GM04504 (cell line): Measurements from ENCODE around the gene MACF1.
"Not testable (repeated sequence)": the region's sequence is repeated elsewhere in the genome, so short reads cannot be mapped to it uniquely, and the experiment has no call there.

Source experiments
- DNase-seq: peaks from one replicate; pipeline ENCODE4 v3.0.0-alpha.2; 2012; ENCODE audit warnings: low read depth

Gene MACF1, protein sequence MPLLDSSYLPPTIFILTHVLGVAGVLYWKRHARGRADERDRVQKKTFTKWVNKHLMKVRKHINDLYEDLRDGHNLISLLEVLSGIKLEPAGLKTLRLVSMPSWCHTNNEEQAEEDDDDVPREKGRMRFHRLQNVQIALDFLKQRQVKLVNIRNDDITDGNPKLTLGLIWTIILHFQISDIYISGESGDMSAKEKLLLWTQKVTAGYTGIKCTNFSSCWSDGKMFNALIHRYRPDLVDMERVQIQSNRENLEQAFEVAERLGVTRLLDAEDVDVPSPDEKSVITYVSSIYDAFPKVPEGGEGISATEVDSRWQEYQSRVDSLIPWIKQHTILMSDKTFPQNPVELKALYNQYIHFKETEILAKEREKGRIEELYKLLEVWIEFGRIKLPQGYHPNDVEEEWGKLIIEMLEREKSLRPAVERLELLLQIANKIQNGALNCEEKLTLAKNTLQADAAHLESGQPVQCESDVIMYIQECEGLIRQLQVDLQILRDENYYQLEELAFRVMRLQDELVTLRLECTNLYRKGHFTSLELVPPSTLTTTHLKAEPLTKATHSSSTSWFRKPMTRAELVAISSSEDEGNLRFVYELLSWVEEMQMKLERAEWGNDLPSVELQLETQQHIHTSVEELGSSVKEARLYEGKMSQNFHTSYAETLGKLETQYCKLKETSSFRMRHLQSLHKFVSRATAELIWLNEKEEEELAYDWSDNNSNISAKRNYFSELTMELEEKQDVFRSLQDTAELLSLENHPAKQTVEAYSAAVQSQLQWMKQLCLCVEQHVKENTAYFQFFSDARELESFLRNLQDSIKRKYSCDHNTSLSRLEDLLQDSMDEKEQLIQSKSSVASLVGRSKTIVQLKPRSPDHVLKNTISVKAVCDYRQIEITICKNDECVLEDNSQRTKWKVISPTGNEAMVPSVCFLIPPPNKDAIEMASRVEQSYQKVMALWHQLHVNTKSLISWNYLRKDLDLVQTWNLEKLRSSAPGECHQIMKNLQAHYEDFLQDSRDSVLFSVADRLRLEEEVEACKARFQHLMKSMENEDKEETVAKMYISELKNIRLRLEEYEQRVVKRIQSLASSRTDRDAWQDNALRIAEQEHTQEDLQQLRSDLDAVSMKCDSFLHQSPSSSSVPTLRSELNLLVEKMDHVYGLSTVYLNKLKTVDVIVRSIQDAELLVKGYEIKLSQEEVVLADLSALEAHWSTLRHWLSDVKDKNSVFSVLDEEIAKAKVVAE (N-terminal part only)

DNA sequence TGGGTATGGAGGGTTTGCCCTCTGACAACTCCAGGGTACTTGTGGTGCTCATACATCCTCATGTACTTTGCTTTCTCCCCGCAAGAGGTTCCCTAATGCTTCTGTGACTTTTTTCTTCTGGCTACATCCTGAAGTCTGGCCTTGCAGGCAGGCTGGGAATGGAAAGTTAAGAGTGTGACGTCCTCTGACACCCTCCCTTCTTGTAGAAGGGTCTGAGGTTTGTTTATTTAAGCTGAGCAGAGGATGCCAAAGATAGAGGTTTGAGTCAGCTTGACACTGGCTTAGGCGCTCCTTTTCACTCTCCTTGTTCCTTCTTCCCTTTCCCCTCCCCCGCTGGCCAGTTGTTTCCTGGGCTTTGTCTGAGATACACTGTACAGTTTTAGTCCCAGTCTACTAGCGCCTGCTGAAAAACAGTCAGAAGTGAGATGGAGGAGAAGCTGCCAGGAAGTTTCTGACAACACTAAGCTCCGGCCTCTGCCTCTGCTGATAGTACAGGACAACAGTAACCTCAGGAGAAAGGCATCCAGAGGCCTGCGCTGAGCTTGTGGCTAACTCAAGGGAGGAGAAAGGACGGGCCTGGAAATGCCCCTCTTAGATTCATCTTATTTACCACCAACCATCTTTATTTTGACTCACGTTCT, at the start of gene MACF1:
MACF1 (plus strand) TSS at position 255 of the 641 bp plus-strand sequence; CDS start at position 583, 328 bp downstream.
- DNase-seq = peak; percentile 69

DNA sequence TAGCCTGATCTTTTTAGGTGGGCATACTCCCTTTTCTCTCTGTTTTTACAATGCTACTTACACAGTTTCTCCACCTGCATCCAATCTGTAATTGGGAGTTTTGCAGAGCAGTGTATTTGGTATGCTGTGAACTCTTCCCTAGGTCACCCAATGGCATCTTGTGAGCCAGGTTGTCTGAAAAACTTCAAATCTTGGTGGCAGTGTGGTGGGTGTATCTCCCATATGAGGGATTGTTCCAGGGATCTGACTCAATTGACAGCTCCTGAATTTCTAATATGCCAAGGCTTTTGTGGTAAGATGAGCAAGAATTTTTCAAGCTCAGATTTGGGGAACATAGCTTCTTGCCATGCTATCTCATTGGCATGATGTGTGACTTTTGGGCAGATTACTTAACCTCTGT, 47.2 kb upstream of the MACF1 start:
- no peak for DNase-seq

DNA sequence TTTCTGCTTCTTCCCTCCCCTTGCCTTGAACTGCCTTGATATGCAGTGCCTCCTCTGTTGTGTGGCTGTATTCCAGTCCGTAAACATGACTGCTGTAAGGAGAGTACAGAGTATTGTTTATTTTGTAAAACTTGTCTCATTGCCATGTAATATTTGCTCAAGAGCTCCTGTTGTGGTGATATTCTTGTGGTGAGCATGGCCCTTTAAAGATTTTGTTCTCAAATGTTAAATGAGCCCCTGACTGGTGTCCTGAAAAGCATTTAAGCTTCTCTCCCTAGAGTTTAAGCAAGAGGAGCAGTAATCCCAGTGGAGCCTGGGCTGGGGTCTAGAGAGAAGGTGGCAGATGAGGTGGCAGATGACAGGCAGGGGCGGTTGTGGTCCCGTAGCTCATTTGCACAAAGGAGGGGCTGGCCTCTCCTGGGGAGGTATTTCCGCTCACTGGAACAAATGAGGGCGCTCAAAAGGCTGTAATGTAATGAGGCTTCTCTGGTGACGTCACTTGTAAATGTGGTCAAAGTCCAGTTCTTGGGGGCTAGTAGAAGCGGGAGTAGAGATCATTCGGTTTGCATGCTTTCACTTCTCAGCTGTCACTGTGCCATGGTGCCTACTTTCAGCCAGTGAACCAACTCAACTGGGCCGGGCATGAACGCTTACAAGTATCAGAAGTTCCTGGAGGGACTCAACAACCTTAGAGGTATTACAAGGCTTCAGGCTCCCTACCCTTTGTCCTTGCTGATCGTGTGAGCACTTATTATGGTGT, 46.0 kb upstream of the MACF1 start:
- no peak for DNase-seq

DNA sequence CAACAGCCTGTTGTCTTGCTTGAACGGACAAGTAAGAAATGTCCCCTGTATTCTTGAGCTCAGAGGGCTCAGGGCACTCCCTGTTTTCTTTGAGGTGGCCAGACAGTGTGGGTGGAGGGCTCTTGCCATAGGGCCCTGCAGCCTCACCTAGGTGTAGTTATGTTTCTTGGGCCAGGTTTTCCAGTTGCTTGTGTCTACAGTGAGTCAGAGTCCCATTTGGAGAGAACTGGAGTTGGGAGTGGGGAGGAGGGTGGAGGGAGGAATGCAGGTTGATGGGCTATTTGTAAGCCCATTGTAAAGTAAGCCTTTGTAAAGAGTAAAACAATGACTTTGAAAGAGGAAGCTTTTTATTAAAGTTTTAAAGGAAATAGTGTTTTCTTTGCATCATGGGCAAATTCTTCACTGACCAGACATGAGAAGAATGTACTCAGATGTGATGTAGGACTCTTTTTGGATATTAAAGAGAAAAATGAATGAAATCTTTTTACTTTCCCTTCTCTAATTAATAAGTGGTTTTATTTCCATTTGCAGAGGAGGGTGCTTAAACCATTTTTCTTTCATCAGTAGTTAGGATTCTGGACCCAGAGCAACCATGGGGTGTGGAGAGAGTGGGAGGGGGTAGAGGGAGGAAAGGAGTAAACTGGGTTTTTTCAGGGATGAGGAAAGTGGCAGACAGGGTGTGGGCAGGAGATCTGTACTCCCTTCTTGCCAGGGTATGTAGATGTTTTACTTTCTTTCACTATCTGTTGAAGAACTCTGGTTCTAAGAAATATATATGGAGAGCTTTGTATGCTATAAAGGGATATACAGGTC, 45.1 kb upstream of the MACF1 start:
- no peak for DNase-seq

DNA sequence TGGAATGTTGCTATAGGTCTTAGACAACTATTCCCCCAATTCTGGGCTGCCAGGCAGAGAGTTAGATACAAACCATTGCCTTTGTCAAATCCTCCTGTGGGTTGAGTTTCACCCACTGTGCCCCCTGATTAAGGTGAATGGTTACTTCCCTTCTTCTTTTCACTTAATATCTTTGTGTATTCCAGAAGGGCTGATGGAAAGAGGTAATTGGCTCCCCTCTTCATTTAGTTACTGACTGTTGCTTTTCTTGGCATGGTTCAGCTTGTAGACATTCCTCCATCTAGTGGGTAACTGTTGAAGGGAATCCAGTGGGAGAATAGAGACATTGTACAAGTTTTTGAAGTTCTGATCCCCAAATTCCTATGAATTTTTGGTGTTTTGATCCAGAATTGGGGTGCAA, 43.8 kb upstream of the MACF1 start:
- DNase-seq = no peak

DNA sequence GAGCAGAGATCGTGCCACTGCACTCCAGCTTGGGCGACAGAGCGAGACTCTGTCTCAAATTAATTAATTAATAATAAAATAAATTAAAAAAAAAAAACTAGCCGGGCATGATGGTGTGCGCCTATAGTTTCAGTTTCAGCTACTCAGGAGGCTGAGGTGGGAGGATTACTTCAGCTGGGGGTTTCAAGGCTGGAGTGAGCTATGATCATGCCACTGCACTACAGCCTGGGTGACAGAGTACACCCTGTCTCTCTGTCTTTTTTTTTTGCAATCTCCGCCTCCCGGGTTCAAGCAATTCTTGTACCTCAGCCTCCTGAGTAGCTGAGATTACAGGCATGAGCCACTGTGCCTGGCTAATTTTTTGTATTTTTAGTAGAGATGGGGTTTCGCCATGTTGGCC, 42.7 kb upstream of the MACF1 start:
- DNase-seq = not testable (repeated sequence)

DNA sequence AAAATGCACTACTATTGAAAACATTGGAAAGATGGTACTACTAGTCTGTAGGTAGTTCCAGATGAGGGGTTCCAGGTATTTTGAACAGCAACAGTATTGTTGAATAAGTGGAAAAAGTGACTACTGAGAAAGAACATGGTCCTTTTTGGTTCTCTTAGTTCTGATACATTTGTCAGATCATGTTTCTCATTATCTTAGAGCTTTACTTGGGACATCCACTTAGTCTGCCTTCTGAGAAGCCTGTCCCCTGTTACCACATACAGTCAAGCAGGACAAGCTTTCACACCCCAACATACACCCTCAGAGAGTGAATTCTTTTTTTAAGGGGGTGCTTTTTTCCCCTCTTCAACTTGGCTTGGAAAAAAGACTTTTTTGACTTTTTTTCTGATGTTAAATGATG, 41.0 kb upstream of the MACF1 start:
- DNase-seq = no peak

DNA sequence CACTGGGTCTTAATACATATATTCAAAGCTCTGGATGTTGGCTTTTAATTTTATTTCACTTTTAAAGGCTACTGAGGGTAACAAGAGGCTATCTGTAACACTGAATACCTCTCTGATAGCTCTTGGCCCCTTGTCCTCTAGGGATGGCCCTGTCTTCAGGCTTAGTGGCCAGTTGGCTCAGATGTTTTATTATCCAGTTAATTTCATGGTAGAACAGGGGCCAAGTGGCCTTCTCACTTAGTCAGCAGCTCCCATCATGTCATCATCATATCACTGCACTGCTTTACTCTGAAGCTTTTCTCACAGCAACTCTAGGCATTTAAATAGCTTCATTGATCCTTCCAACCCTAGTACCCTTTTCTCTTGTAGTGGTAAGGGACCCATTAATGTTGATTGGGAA, 40.2 kb upstream of the MACF1 start:
- no peak for DNase-seq

DNA sequence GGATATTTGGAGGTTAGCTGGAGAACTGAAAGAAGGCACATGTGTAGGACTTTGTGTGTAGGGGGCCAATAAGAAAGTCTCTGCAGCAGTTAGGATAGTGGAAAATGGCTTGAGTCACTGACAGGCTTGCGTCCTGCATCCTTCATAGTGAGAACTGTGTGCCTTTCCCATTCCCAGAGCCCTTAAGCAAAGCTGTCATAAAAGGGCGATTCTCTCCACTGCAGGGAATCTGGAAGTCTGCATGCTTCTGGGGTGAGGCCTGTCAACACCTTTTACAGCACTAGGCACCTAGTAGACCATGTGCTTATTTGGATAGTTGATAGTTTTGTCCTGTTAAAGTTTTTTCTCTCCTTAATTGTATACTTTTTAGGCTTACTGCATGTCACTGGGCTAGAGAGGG, 39.4 kb upstream of the MACF1 start:
- no peak for DNase-seq

DNA sequence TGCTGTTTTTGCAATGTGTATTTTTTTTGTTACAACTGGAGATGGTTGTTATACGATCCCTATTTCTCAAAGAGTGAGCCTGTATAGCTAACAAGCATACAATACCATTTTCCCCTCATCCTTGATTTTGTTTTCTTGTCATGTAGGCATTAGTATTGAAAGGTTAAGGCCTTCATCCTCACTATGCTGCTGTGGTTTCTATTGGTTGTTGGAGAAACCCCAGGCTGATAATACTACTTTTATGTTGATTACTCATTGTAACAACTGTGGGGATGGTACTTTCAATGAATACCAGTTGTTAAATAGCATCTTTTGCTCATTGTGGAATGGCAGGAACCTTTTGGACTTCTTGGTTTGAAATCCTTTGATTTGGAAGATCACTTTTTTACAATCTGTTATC, 39.0 kb upstream of the MACF1 start:
- no peak for DNase-seq

DNA sequence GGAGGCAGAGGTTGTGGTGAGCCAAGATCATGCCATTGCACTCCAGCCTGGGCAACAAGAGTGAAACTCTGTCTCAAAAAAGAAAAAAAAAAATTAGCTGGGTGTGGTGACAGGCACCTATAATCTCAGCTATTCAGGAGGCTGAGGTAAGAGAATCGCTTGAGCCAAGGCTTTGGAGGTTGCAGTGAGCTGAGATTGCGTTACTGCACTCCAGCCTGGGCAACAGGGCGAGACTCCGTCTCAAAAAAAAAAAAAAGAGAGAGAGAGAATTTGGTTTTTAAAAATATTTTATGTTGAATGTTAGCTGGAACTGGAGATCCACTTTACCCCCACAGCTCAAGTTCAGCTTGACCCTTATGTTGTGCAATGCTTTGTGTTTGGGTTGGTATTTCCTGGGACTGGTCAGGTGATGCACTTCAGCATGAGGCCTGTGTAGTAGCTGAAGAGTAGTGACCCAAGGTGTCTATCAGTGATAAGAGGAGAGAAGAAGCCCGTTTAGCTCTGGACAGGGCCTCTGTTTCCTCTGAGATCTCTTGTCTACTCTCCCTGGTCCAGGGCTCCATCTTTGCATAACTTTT, 36.8 kb upstream of the MACF1 start:
- no peak for DNase-seq

DNA sequence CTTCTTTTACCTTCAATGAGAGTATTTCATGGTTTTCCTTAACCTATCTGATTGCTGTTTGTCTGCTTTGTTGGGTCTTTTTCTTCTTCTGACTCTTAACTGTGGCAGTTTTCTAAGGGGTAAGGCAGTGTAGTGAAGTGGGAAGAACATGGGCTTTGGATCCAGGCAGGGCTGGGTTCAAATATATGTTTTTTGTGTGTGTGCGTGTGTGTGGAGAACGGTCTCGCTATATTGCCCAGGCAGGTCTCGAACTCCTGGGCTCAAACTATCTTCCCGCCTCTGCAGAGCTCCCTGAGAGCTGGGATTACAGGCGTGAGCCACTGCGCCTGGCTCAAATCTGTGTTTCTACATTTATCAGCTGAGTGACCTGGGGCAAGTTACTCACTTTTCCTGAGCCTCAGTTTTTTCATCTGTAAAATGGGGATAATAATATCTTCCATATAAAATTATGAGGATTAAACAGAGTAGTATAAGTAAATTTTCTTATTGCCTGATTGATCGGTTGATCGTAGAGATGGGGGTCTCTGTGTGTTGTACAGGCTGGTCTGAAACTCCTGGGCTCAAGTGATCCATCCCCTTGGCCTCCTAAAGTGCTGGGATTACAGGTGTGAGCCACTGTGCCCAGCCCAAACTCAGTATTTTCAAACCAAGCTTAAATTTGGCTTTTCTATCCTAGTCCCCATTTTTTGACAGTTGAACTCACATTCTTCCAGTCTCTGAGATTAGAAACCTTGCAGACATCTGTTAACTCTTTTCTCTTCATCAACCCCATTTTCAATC, 36.0 kb upstream of the MACF1 start:
- DNase-seq = no peak

DNA sequence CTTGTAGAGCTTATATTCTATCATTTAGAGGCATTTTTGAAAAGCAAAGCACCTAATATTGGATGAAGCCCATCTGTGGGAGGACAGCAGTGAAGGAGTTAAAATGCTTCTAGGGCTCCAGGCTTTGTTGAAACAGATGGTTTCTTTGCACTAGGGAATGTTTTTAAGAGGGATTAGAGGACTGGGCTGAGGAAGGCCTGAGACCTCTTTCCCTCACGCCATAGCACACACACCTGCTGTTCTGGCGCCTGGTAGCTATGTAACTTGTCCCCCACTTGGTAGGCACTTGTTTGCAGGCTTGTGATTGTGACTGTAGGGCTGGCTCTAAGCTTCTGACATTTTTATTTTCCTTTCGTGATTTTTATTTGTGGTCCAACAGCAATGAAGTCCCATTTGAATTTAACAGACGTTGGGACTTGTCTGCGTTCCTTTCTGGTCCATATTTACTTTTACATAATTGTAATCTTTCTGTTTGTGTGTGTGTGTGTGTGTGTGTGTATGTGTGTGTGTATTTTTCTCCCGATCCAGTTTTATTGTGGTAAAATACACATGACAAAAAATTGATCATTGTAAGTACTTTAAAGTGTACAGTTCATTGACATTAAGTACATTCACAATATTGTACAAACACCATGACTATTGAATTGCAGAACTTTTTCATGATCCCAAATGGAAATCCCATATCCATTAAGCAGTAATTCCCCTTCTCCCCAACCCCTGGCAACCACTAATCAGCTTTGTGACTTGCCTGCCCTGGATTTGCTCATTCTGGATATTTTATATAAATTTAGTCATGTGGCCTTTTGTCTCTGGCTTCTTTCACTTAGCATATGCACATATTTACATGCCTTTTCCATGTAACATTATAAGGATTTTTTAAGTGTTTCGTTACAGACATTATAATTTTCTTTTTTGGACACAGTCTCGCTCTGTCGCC, 33.5 kb upstream of the MACF1 start:
- DNase-seq = no peak

DNA sequence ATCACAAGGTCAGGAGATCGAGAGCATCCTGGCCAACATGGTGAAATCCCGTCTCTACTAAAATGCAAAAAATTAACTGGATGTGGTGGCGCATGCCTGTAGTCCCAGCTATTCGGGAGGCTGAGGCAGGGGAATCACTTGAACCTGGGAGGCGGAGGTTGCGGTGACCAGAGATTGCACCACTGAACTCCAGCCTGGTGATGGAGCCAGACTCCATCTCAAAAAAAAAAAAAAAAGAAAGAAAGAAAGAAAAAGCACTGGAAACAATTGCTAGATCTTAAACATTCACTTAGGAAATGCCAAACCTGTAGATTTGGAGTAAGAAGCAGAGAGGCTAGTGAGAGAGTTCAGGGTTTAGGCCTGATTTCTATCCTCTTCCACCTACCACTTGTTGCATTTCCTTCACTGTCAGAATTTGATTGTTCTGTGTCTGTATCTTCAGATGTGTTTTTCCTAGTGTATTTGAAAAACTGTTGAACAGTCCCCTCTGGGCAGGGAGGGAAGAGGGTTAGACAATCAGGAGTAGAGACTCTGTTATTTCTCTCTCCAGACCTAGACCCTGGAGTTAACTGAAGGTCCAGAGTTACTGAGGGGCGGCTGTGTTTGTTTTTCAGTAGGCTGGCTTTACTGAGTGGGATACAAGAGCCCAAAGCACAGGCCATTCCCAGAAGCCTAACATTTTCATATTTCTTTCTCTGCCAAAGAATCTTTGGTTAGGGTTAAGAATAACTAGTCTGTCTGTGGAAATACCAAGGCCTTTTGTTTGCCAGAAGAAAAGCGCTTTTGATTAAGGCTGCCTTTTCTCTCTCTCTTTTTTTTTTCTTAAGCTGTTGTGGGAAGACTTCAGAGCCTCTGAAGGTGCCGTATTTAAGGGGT, 31.1 kb upstream of the MACF1 start:
- no peak for DNase-seq

DNA sequence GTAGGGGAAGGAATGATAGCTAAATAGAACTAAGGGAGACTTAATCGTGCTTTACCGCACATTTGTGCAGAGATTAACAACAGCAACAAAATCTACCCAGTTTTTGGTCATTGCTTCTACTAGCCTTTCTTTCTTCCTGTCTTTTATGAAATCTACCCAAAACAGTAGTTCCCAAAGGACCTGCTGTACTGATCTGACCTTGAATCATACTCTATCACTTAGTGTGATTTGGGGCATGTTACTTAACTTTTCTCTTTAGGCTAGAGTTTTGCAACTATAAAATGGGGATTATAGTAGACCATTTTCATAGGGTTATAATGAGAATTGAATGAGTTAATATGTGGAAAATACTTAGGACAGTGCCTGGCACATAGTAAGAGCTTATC, 30.5 kb upstream of the MACF1 start:
- no peak for DNase-seq

DNA sequence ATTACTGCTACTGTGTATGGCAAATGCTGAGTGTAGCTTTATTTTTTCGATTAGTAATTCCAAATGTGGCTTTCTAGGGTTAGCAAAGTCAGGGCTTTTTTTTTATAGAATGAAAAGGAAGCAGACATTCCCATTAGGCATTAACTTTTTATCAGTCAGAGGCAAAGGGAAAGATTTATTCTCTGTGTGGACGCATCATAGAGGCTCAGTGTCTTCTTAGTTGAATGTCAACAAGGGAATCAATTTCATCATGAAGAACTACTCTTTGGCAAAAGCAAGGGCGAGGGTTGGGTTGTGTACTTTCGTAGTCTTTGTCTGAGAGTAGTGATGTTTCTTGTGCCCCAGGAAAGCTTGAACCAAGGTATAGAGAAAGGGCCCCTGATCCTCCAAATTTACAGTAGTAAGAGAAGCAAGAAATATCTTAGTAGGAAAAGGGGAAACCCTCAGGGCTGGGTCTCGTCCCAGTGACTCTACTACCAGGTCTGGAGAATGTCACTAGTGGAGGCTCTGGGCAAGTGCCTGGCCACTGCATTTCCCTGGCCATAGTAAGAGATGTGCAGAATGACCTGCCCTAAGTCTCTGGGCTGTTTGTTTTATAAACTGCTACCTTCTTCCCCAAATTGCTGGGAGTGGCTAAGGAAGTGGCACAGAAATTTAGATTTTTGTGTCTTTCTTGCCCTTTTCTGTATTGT, 30.0 kb upstream of the MACF1 start:
- DNase-seq = no peak
